Stimulated activated CD4-positive, alpha-beta T cell treated with anti-CD3 and anti-CD28 coated beads, Interleukin-12 subunit alpha, Interleukin-12 subunit beta, amount 100 ng/mL, for 48 hours (primary cell): ENCODE measurements around the gene RAB24.
"Not testable (repeated sequence)": the region's sequence is repeated elsewhere in the genome, so short reads cannot be mapped to it uniquely, and the experiment has no call there.

Source experiments
- DNase-seq, 3 donors: peaks; one replicate each; pipeline ENCODE4 v3.0.0-alpha.2; 2020; ENCODE audit warnings: low read depth in 2 of 3, low spot score in 1 of 3

The RAB24 gene

DNA sequence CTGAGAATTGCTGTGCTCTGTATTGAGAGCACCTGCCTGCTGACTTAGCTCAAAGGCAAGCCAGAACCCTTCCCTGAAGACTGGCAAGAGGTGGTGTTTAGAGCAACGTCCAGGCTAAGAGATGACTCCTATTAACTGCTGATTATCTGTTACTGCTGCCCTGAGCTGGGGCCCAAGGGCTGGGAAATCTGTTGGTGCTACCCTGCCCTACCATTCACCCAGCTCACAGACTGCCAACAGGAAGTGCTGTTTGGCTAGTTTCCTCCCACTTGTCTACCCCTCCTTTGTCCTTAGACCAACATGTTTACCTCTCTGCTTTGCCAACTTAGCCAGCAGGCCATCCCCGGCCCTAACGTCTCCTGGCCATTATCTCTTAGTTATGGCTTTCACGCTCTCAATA lies 6.9 kb downstream of the RAB24 start:
- no peak for DNase-seq

DNA sequence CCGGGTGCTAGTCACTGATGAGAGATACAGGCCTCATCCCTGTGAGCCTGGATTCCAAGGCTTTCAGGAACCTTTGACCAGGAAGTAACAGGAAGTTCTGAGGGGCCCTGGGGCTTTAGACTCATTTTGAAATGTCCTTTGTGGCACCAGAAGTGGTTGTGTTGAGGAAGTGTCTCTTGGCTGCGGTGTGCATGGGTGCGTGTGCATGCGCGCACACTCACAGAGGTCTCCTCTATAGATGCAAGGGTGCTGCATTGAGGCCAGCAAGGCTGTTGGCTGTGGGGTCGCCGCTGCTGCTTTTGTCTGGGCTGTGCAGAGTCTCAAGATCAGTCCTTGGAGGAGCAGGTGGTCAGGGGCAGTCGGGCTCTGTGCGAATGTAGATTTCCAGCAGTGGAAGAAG lies 7.6 kb downstream of the RAB24 start:
- no peak for DNase-seq

DNA sequence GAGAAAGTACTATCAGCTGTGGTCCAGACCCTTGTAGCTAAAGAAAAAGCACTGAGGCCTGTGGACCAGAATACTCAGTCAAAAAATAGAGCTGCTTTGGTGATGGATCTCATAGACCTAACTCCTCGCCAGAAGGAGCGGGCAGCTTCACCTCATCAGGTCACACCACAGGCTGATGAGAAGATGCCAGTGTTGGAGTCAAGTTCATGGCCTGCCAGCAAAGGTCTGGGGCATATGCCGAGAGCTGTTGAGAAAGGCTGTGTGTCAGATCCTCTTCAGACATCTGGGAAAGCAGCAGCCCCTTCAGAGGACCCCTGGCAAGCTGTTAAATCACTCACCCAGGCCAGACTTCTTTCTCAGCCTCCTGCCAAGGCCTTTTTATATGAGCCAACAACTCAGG lies 8.9 kb downstream of the RAB24 start:
- DNase-seq = no peak

DNA sequence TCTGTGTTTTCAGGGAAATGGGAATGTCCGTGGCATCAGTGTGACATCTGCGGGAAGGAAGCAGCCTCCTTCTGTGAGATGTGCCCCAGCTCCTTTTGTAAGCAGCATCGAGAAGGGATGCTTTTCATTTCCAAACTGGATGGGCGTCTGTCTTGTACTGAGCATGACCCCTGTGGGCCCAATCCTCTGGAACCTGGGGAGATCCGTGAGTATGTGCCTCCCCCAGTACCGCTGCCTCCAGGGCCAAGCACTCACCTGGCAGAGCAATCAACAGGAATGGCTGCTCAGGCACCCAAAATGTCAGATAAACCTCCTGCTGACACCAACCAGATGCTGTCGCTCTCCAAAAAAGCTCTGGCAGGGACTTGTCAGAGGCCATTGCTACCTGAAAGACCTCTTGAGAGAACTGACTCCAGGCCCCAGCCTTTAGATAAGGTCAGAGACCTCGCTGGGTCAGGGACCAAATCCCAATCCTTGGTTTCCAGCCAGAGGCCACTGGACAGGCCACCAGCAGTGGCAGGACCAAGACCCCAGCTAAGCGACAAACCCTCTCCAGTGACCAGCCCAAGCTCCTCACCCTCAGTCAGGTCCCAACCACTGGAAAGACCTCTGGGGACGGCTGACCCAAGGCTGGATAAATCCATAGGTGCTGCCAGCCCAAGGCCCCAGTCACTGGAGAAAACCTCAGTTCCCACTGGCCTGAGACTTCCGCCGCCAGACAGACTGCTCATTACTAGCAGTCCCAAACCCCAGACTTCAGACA lies 9.5 kb downstream of the RAB24 start:
- DNase-seq = no peak

DNA sequence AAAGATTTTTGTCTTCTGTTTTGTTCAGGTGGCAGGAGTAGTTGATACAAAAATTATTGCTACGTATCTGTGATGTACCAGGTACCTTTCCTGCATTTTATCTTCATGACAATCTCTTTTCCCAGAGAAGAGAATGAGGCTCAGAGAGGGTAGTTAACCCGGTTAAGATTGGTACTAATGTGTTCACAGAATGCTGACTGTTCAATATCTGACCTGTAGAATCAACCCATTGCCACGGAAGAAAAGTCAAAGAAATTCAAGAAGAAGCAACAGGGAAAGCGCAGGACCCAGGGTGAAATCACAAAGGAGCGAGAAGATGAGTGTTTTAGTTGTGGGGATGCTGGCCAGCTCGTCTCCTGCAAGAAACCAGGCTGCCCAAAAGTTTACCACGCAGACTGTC lies 11.8 kb downstream of the RAB24 start:
- DNase-seq = no peak

DNA sequence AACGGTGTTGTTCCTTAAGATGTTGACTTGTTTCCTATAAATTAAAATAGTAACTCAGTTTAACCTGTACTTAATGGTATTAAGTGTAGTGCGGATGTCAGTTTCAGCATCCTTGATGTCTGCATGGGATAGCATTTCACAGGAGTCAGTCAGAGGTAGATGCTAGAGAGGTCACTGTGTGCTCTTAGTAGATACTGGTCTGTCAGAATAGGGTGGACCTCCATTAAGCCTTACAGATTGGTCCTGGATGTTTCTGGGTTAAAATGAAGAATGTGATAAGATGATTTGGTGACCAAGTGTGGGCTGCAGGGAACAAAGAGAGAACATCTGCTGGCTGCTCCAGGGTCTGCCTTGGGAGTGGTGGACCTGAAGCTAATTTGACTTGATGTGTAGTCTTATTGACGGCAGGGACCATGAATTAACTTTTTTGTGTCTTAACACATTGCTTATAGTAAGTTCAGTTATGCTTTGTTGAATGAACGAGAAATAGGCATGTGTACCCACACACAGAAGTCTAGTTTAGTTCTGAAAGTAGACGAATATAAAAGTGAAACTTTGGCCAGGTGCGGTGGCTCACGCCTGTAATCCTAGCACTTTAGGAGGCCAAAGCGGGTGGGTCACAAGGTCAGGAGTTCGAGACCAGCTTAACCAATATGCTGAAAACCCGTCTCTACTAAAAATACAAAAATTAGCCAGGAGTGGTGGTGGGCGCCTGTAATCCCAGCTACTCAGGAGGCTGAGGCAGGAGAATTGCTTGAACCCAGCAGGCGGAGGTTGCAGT lies 12.5 kb downstream of the RAB24 start:
- no peak for DNase-seq

DNA sequence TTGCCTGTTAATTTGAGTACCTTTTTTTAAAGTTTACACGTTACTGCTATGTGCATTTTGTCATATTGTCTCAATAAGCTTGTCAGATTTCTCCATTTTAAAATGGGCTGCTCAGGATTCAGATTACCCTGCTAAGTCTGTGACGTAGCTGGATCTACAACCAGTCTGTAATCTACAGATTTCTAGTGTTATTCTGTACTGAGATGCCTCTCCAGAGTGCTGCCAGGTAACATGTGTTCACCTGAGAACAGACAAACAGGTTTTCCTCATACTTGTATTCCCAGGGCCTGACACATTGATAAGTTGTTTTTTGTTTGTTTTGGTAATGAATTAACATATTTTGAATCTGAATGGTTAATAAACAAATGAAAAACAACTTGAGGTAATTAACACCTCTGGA lies 15.3 kb downstream of the RAB24 start:
- DNase-seq = no peak

DNA sequence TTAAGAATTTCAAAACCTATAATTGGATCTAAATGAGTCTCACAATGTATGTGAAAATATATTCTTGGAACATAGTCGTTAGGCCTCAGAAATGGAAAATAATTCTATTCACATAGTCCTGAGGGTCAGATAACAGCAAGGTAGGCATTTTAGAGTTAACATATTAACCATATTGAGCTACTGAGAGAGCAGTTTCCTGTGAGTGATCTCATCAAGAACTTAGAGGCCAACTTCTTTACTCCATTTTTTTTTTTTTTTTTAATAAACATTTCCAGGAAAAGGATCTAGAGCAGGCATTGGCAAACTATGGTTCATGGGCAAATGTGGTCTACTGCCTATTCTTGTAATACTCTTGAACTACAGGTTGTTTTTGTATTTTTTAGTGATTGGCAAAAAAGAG lies 26.6 kb downstream of the RAB24 start:
- no peak for DNase-seq

DNA sequence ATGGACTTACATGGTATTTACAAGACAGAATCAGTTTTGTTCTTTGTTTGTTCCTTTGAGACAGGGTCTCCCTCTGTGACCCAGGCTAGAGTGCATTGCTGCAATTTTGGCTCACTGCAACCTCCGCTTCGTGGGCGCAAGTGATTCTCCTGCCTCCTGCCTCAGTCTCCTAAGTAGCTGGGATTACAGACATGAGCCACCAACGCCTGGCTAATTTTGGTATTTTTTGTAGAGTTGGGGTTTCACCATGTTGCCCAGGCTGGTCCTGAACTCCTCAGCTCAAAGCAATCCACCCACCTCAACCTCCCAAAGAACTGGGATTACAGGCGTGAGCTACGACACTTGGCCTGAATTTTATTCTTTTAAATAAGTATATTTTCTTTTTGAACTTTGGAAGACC lies 27.6 kb downstream of the RAB24 start:
- no peak for DNase-seq

DNA sequence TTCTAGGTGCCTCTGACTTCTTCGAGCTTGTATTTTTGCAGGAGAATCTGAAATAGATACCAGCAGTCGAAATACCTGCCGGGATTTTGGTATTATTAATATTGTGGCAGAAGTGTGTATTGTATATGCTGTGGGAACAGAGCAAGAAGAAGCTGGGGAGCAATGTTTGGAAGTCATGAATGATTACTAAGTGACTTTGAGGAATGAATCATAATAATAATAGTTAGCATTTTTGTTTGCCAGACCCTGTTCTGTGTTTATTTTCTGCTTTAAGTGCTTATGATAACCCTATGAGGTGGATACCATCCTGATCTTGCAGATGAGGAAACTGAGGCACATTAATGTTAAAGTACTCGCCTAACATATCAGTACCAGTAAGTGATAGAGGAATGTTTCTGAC lies 32.4 kb downstream of the RAB24 start:
- no peak for DNase-seq

DNA sequence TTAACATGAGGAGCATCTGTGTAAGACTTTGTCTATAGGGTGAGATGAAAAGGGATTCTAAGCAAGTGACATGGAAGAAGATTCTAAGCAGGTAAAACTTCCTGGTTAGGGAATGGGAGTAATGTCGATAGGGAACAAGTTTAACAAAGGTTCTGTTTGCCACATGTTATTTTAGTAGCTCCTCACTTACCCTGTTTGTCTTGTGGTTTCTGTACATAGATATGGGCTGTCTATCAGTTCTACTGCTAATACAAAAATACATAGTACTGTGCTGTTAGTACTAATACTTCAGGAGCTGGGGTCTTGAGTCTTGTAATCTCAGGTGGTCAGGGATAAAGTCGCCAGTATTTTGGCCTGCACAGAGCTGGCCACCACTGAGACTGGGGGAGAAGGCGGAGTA lies 32.9 kb downstream of the RAB24 start:
- DNase-seq = no peak

DNA sequence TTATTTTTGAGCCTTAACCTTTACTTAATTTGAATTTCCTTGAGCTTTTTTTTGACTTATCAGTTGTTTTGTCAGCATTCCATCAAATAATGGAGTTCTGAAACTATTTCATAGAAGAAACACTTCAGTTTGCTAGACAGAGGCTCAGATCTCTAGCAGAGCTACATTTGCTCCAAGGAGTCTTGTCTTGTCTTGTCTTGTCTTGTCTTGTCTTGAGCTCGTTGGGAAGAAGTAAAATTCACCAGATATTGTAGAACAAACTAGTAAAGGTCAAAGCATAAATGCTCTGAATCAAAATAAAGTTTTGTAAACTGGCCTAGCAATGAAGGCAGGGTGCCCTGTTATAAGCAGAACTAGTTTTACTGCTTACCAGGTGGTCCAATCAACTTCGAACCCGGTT lies 33.5 kb downstream of the RAB24 start:
- DNase-seq = no peak

DNA sequence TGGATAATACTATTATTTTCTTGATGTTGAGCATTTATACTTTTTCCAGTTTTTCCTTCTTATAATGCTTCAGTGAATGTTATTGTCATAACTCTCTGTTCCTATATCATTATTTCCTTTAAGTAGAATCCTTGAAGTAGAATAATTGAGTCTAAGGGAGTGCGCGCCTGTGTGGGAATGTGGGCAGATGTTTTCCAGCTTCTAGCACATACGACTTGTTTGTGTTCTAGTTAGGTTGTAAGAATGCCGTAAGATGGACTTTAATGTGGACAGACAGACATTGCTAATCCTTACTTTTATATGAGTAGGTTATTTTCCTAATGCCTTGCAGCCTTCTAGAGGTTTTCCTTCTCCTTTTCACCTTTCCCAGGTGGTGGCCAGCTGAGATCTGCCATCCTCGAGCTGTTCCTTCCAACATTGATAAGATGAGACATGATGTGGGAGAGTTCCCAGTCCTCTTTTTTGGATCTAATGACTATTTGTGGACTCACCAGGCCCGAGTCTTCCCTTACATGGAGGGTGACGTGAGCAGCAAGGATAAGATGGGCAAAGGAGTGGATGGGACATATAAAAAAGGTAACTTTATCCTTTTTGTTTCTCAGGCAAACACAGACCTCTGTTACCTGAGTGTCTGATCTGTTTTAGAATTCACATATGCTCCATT lies 34.2 kb downstream of the RAB24 start:
- no peak for DNase-seq

DNA sequence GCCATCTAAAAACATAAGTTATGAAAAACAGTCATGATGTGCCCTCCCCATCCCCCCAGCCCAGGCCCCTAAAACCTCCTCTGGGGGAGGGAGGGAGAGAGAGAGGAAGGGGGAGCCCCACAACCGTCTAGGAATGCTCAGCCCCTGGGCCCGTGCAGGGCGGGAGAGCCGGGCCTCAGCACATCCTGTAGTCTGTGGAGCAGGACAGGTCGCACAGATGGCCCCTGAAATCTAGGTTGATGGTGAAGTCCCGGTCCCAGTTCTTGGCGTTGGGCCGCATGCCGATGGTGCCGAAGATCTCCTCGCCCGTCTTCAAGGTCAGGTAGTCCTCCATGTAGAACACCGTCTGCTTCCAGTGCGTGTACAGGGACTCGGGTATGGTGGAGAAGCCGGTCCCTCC lies 38.1 kb downstream of the RAB24 start:
- DNase-seq = no peak

DNA sequence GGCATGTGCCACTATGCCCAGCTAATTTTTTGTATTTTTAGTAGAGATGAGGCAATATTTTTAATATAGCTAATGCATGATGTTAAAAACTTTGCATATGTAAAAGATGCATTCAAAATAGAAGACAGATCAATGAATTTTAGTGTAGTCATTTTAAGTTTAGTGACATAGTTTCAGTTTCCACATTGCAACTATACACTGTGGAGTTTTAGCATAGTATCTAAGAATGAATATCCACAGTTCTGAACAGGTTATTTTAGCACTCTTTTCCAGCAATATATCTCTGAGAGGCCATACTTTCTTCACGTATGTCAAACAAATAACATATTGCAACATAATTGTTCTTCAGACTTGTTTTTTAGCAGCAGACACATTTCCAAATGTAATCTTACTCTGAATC lies 39.3 kb downstream of the RAB24 start:
- DNase-seq = no peak

DNA sequence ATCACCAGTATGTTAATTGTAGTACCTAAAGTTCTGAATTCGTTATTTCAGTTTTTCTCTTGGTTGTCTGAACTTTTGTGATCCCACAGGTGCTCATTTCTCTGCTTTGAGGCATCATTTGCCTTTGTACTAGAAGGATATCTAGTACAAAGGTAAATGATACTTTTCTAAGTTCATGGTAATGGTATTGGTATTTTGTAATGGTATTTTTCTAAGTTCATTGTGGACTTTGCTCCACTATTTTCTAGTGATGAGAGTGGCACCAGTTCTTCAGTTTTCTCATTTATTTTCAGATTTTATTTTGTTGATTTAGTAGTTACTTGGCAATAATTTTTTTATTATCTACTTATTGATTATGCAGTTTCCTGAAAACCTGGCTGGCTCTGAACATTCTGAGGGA lies 42.0 kb downstream of the RAB24 start:
- no peak for DNase-seq

DNA sequence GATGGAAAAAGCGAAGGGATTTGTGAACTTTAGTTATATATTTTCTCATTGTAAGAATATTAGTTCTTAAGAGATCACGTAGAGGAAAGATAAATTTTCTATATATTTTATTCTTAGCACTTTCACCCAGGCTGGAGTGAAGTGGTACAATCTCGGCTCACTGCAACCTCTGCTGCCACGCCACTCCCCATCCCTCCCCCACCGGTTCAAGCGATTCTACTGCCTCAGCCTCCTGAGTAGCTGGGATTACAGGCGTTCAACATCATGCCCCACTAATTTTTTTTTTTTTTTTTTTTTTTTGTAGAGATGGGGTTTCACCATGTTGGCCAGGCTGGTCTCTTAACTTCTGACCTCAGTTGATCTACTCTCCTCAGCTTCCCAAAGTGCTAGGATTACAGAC lies 42.6 kb downstream of the RAB24 start:
- DNase-seq = no peak

DNA sequence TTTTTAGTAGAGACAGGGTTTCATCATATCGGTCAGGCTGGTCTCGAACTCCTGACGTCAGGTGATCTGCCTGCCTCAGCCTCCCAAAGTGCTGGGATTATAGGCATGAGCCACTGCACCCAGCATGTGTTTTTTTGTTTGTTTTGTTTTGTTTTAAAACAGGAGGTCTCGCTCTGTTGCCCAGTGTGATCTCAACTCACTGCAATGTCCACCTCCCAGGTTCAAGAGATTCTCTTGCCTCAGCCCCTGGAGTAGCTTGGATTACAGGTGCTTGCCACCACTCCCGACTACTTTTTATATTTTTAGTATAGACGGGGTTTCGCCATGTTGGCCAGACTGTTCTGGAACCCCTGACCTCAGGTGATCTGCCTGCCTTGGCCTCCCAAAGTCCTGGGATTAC lies 44.8 kb downstream of the RAB24 start:
- DNase-seq = not testable (repeated sequence)

DNA sequence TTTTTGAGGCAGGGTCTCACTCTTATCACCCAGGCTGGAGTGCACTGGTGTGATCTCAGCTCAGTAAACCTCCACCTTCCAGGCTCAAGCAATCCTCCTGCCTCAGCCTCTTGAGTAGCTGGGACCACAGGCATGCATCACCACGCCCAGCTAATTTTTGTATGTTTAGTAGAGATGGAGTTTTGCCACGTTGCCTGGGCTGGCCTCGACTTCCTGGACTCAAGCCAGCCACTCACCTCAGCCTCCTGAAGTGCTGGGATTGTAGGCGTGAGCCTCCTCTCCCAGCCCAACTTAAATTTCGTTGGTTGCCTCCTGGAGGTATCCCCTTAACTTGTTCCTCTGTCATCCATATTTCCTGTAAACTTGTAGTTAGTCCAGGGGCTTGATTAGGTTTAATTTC lies 47.2 kb downstream of the RAB24 start:
- no peak for DNase-seq

DNA sequence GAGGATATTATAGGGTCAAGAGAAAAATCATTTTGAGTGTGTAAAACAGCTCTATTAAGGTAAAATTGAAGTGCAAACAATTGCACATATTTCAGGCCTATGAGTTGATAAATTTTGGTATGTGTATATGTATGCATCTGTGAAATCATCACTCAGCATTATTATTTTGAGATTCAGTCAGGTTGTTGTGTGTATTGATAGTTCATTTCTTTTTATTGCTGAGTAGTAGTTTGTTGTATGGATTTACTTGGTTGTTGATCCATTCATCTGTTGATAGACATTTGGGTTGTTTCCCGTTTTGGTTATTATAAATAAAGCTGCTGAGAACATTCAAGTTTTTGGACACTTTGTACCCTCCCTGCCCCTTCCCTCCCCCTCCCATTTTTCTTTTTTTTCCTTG lies 50.3 kb downstream of the RAB24 start:
- DNase-seq = no peak
